ENCODE data around the gene PEX5L. TPM values are rescaled to one million over a fixed set of nuclear protein-coding genes. Genes with fewer than 3 reads are reported as not detected.

The PEX5L gene
- total RNA-seq, 2 experiments from 2014 or later, result not detected

- ChIA-PET CTCF (no interaction called here), POLR2A (no interaction called here)
- Mint-ChIP-seq H3K36me3 (ENCODE audit: low read depth) (no peaks in the 10 kb centered on the region), H3K27ac (no peak overlapping the region), H3K4me1 (ENCODE audit: low read depth) (no peaks in the 10 kb centered on the region), H3K27me3 (peaks cover 1% of the 10 kb centered on the region), H3K9me3 (no peaks in the 10 kb centered on the region), H3K4me3 (no peak overlapping the region)
- no peak for ATAC-seq
- no peak for TF ChIP-seq CTCF (IDR thresholded peaks at IDR 0.05)
- no peak for DNase-seq
- intact Hi-C loops (cut with micrococcal nuclease), result no loop called here
These were observed 160.3 kb downstream of the PEX5L start for GRCh38 chr3:179876440-179876839.

GRCh38 chr3:179872842-179873241, 163.9 kb downstream of the PEX5L start:
- Mint-ChIP-seq H3K4me1 (ENCODE audit: low read depth) (no peaks in the 10 kb centered on the region), H3K27me3 (no peaks in the 10 kb centered on the region), H3K4me3 (no peak overlapping the region), H3K27ac (no peak overlapping the region), H3K9me3 (no peaks in the 10 kb centered on the region), H3K36me3 (ENCODE audit: low read depth) (no peaks in the 10 kb centered on the region)
- DNase-seq (no peak), ATAC-seq (no peak)
- intact Hi-C loops (cut with micrococcal nuclease), result no loop called here
- no peak for TF ChIP-seq CTCF (IDR thresholded peaks at IDR 0.05)
- ChIA-PET CTCF (interaction anchor here (1.3 to 1.6 kb wide), 2 partner anchors 17 to 57 kb away, joined by 3 read pairs; no protein-coding TSS in a partner anchor), POLR2A (no interaction called here)

GRCh38 chr3:179871782-179872181, 165.0 kb downstream of the PEX5L start:
- H3K27me3 Mint-ChIP-seq, result no peaks in the 10 kb centered on the region
- H3K9me3 Mint-ChIP-seq, result no peaks in the 10 kb centered on the region
- H3K27ac Mint-ChIP-seq, result no peak overlapping the region
- no peaks in the 10 kb centered on the region for H3K4me1 Mint-ChIP-seq (ENCODE audit: low read depth)
- H3K36me3 Mint-ChIP-seq (ENCODE audit: low read depth), result no peaks in the 10 kb centered on the region
- TF ChIP-seq CTCF (IDR thresholded peaks at IDR 0.05), result no peak
- ChIA-PET CTCF (no interaction called here), POLR2A (no interaction called here)
- ATAC-seq, result no peak
- DNase-seq, result no peak
- H3K4me3 Mint-ChIP-seq, result no peak overlapping the region
- intact Hi-C loops (cut with micrococcal nuclease), result no loop called here

GRCh38 chr3:179868715-179869114, 168.0 kb downstream of the PEX5L start:
- DNase-seq (no peak), ATAC-seq (no peak)
- ChIA-PET CTCF (interaction anchor here (0.7 kb wide), 1 partner anchor 51 kb away, joined by 3 read pairs; no protein-coding TSS in a partner anchor), POLR2A (no interaction called here)
- no peak for TF ChIP-seq CTCF (IDR thresholded peaks at IDR 0.05)
- no peaks in the 10 kb centered on the region for H3K27me3 Mint-ChIP-seq
- no peaks in the 10 kb centered on the region for H3K4me1 Mint-ChIP-seq (ENCODE audit: low read depth)
- no peaks in the 10 kb centered on the region for H3K36me3 Mint-ChIP-seq (ENCODE audit: low read depth)
- intact Hi-C loops (cut with micrococcal nuclease), result no loop called here
- no peak overlapping the region for H3K27ac Mint-ChIP-seq
- H3K9me3 Mint-ChIP-seq, result no peaks in the 10 kb centered on the region
- H3K4me3 Mint-ChIP-seq, result no peak overlapping the region

GRCh38 chr3:179867961-179868360, 168.8 kb downstream of the PEX5L start:
- Mint-ChIP-seq H3K9me3 (no peaks in the 10 kb centered on the region), H3K27ac (no peak overlapping the region), H3K4me3 (no peak overlapping the region), H3K36me3 (ENCODE audit: low read depth) (no peaks in the 10 kb centered on the region), H3K4me1 (ENCODE audit: low read depth) (no peaks in the 10 kb centered on the region), H3K27me3 (no peaks in the 10 kb centered on the region)
- POLR2A ChIA-PET, result no interaction called here
- CTCF ChIA-PET, result no interaction called here
- TF ChIP-seq CTCF (IDR thresholded peaks at IDR 0.05), result no peak
- no peak for DNase-seq
- intact Hi-C loops (cut with micrococcal nuclease), result no loop called here
- ATAC-seq, result no peak

Measured in activated CD8-positive, alpha-beta T cell treated with anti-CD3 and anti-CD28 coated beads for 36 hours (primary cell).